HCEC 1CT (cell line): ENCODE results near the gene ABCA8.
A peak's percentile ranks its signal among the peaks of the same experiment; 100 is the strongest.
"Not testable (repeated sequence)": the region's sequence is repeated elsewhere in the genome, so short reads cannot be mapped to it uniquely, and the experiment has no call there.

Source experiments
- DNase-seq: peaks from one replicate; pipeline ENCODE4 v3.0.0-alpha.2; 2017

ABCA8 gene

GRCh38 chr17:68955181-68955841 lies at the start of gene ABCA8:
TSS of gene ABCA8 (minus strand) at chr17:68955392. CDS start at chr17:68942034, 13,358 bp downstream.
- peak; percentile 62 for DNase-seq

GRCh38 chr17:69004759-69005158 lies 49.6 kb upstream of the ABCA8 start:
- not testable (repeated sequence) for DNase-seq

GRCh38 chr17:68999743-69000142 lies 44.6 kb upstream of the ABCA8 start:
- DNase-seq: not testable (repeated sequence)

GRCh38 chr17:68993112-68993511 lies 37.9 kb upstream of the ABCA8 start:
- DNase-seq: no peak

GRCh38 chr17:68987966-68988365 lies 32.8 kb upstream of the ABCA8 start:
- DNase-seq: no peak

GRCh38 chr17:68981288-68981687 lies 26.1 kb upstream of the ABCA8 start:
- peak; percentile 56 for DNase-seq

- no peak for DNase-seq
These were observed 18.1 kb upstream of the ABCA8 start for GRCh38 chr17:68973098-68973846.

GRCh38 chr17:68972119-68972704 lies 17.0 kb upstream of the ABCA8 start:
- peak; percentile 13 for DNase-seq

- DNase-seq: no peak
These were observed 13.9 kb upstream of the ABCA8 start for GRCh38 chr17:68969101-68969500.

GRCh38 chr17:68963958-68964357 lies 8.8 kb upstream of the ABCA8 start:
- no peak for DNase-seq

- DNase-seq: no peak
These were observed 6.2 kb upstream of the ABCA8 start for GRCh38 chr17:68961214-68961882.

- DNase-seq: not testable (repeated sequence)
These were observed 3.9 kb upstream of the ABCA8 start for GRCh38 chr17:68959117-68959516.

- DNase-seq: no peak
These were observed 2.8 kb upstream of the ABCA8 start for GRCh38 chr17:68957944-68958343.

GRCh38 chr17:68954146-68954896 lies 871 bp downstream of the ABCA8 start:
- peak; percentile 25 for DNase-seq

- no peak for DNase-seq
These were observed 1.7 kb downstream of the ABCA8 start for GRCh38 chr17:68953340-68953997.

- no peak for DNase-seq
These were observed 4.5 kb downstream of the ABCA8 start for GRCh38 chr17:68950725-68951124.

- not testable (repeated sequence) for DNase-seq
These were observed 7.3 kb downstream of the ABCA8 start for GRCh38 chr17:68947868-68948267.

GRCh38 chr17:68944435-68945035 lies 10.7 kb downstream of the ABCA8 start:
- no peak for DNase-seq

- not testable (repeated sequence) for DNase-seq
These were observed 11.4 kb downstream of the ABCA8 start for GRCh38 chr17:68943812-68944182.

- no peak for DNase-seq
These were observed 11.9 kb downstream of the ABCA8 start for GRCh38 chr17:68943123-68943811.

- no peak for DNase-seq
These were observed 12.8 kb downstream of the ABCA8 start for GRCh38 chr17:68942389-68942788.
